Stomach (tissue), 4 donors: ENCODE results near the gene DQX1.

ENCODE experiments used
- POLR2A ChIP-seq, 4 donors: fragments of 450-650 bp; IDR thresholded peaks; one replicate each; pipeline ENCODE4 v1.6.1; 2016; ENCODE audit warnings: antibody characterized with exemption in 4 of 4, control low read depth in 2 of 4, mild to moderate bottlenecking in 1 of 4, moderate library complexity in 1 of 4
- POLR2AphosphoS5 ChIP-seq, 3 donors: sonication (generic); formaldehyde crosslinking; IDR thresholded peaks; one replicate each; pipeline ENCODE4 v1.6.1; 2016; ENCODE audit warnings: antibody characterized with exemption in 3 of 3
- TF ChIP-seq, protein P1 (sequence below), 7 experiments: fragments of 450-650 bp in 4 of 7; fragments of 200-600 bp in 3 of 7; sonication (generic) in 3 of 7; IDR thresholded peaks; one replicate each; pipeline ENCODE4 v1.5.1; 2016 to 2019; ENCODE audit warnings: antibody characterized with exemption in 7 of 7, control low read depth in 2 of 7, mild to moderate bottlenecking in 1 of 7

DNA sequence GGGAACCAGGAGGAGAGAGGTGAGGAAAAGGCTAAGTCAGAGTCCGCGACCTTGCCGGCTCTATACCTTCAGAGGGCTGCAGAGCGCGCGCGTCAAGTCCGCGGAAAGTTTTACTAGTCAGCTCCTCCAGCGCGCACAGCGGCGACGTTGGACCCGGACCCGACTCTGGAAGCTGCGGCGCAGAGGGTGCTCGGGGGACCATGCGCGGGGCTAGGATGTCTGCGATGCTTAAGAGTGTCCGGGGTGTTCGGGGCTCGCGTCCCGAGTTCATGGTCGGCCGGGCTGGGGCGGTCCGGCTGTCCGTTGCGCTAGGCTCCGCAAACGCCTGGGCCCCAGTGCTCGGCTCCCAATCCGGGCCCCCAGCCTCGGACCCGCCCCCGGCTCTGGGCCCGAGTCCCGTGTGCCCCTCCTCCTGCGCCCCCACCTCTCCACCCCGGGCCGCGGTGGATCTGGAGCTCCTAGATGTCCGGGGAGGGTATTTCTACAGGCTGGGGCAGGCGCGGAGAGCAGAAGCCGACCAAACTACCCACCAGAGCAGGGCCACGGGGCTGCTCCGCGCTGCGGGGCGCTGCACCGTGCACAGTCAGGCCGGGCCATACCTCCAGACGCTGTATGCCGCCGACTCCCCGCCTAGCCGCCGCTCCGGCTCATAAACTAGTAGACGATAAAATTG lies 26.6 kb downstream of the DQX1 start, which contains the start of gene LBX2:
- TF ChIP-seq, protein P1, sequence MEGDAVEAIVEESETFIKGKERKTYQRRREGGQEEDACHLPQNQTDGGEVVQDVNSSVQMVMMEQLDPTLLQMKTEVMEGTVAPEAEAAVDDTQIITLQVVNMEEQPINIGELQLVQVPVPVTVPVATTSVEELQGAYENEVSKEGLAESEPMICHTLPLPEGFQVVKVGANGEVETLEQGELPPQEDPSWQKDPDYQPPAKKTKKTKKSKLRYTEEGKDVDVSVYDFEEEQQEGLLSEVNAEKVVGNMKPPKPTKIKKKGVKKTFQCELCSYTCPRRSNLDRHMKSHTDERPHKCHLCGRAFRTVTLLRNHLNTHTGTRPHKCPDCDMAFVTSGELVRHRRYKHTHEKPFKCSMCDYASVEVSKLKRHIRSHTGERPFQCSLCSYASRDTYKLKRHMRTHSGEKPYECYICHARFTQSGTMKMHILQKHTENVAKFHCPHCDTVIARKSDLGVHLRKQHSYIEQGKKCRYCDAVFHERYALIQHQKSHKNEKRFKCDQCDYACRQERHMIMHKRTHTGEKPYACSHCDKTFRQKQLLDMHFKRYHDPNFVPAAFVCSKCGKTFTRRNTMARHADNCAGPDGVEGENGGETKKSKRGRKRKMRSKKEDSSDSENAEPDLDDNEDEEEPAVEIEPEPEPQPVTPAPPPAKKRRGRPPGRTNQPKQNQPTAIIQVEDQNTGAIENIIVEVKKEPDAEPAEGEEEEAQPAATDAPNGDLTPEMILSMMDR (IDR thresholded peaks at IDR 0.05) = no peak
- TF ChIP-seq POLR2AphosphoS5 (IDR thresholded peaks at IDR 0.05) (no peak), POLR2A (IDR thresholded peaks at IDR 0.05) (no peak)
